ENCODE results near the gene ALOX15B. TPM values are rescaled to one million over a fixed set of nuclear protein-coding genes. Genes with fewer than 3 reads are reported as not detected.

Gene ALOX15B
- total and polyA plus RNA-seq, 9 of the 15 experiments (the other 6 are each of a cell fraction or from before 2014, with no cell fraction given): 0.04 TPM; not detected in 8

- ATAC-seq (no peak), FAIRE-seq (no peak), DNase-seq (ENCODE audit: extremely low read depth in 1 of 4, low spot score in 3 of 4) (no peak)
- no peaks in the 10 kb centered on the region for H3K9me3 ChIP-seq (replicated peaks; ENCODE audit: control insufficient read depth, insufficient read depth, low read depth, low read length)
- intact Hi-C loops (cut with micrococcal nuclease): loop anchor here (10.0 kb wide), 1 partner anchor 222 kb away; no protein-coding TSS in a partner anchor
- CTCF ChIA-PET (ENCODE audit: low intra/inter-chr PET ratio): no interaction called here
- peaks cover 29 to 51% of the 10 kb centered on the region in 2 experiments for H3K27me3 ChIP-seq (ENCODE audit: control insufficient read depth in 2 of 2, insufficient read depth in 2 of 2, low read length in 2 of 2)
- in situ Hi-C loops (cut with MboI): no loop called here
- no peak overlapping the region for H3K4me2 ChIP-seq (ENCODE audit: insufficient read depth, low read length)
- H3K9ac ChIP-seq (ENCODE audit: insufficient read depth in 1 of 2, low read depth in 2 of 2, low read length in 2 of 2): no peak overlapping the region; a peak in 1 of 4 replicates
- no peaks in the 10 kb centered on the region for H3K9me1 ChIP-seq (ENCODE audit: control insufficient read depth, insufficient read depth, low read length)
- no peak overlapping the region for H3K27ac ChIP-seq (ENCODE audit: extremely low read depth, low read depth, low read length)
- no peaks in the 10 kb centered on the region for H3K36me3 ChIP-seq (ENCODE audit: control insufficient read depth, insufficient read depth, low read length)
- no peaks in the 10 kb centered on the region for H3K79me2 ChIP-seq (ENCODE audit: control insufficient read depth, insufficient read depth, low read length)
- no peaks in the 10 kb centered on the region; the same call in 1 of the 2 replicates for H4K20me1 ChIP-seq (replicated peaks; ENCODE audit: control insufficient read depth, insufficient read depth, low read length)
- no peak overlapping the region for H2AFZ ChIP-seq (ENCODE audit: low read depth, low read length)
- H3K4me3 ChIP-seq: no peak overlapping the region
- no TSS peak for BruUV-seq (replicated peaks)
- H3K4me1 ChIP-seq (replicated peaks in 1 of 2; ENCODE audit: control insufficient read depth in 2 of 2, insufficient read depth in 2 of 2, low read length in 2 of 2): no peaks in the 10 kb centered on the region; a peak in 2 of 5 replicates
- 0% methylated on average over 5 of the region's 11 CpGs for WGBS (ENCODE audit: insufficient coverage, low coverage, missing lambda C conversion rate)
- POLR2A ChIA-PET: no interaction called here
- TF ChIP-seq SRF (CRISPR knock-in tag; IDR thresholded peaks at IDR 0.05): no peak
- TF ChIP-seq HNRNPUL1 (IDR thresholded peaks at IDR 0.05; ENCODE audit: low read length): no peak
- no peak for TF ChIP-seq BRD9 (IDR thresholded peaks at IDR 0.05; ENCODE audit: low read depth, partially characterized antibody)
- TF ChIP-seq RB1 (IDR thresholded peaks at IDR 0.05; ENCODE audit: low read depth): no peak
- no peak for TF ChIP-seq RBM22 (IDR thresholded peaks at IDR 0.05; ENCODE audit: low read depth, low read length, poor library complexity, severe bottlenecking)
- TF ChIP-seq GABPB2 (CRISPR knock-in tag; conservative IDR thresholded peaks at IDR 0.05): no peak
- no peak for TF ChIP-seq SRSF7 (optimal IDR thresholded peaks at IDR 0.05; ENCODE audit: low read depth, low read length)
- TF ChIP-seq COPS2 (conservative IDR thresholded peaks at IDR 0.05): no peak
- TF ChIP-seq, protein P1, sequence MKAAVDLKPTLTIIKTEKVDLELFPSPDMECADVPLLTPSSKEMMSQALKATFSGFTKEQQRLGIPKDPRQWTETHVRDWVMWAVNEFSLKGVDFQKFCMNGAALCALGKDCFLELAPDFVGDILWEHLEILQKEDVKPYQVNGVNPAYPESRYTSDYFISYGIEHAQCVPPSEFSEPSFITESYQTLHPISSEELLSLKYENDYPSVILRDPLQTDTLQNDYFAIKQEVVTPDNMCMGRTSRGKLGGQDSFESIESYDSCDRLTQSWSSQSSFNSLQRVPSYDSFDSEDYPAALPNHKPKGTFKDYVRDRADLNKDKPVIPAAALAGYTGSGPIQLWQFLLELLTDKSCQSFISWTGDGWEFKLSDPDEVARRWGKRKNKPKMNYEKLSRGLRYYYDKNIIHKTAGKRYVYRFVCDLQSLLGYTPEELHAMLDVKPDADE (conservative IDR thresholded peaks at IDR 0.05; ENCODE audit: control insufficient read depth, low read depth, low read length): no peak
- no peak for TF ChIP-seq FOXA1 (IDR thresholded peaks at IDR 0.05; ENCODE audit: borderline replicate concordance)
- no peak for TF ChIP-seq BMI1 (IDR thresholded peaks at IDR 0.05; ENCODE audit: low read length)
- no peak for TF ChIP-seq DMBX1 (CRISPR knock-in tag; IDR thresholded peaks at IDR 0.05; ENCODE audit: borderline replicate concordance)
- TF ChIP-seq, protein P2, sequence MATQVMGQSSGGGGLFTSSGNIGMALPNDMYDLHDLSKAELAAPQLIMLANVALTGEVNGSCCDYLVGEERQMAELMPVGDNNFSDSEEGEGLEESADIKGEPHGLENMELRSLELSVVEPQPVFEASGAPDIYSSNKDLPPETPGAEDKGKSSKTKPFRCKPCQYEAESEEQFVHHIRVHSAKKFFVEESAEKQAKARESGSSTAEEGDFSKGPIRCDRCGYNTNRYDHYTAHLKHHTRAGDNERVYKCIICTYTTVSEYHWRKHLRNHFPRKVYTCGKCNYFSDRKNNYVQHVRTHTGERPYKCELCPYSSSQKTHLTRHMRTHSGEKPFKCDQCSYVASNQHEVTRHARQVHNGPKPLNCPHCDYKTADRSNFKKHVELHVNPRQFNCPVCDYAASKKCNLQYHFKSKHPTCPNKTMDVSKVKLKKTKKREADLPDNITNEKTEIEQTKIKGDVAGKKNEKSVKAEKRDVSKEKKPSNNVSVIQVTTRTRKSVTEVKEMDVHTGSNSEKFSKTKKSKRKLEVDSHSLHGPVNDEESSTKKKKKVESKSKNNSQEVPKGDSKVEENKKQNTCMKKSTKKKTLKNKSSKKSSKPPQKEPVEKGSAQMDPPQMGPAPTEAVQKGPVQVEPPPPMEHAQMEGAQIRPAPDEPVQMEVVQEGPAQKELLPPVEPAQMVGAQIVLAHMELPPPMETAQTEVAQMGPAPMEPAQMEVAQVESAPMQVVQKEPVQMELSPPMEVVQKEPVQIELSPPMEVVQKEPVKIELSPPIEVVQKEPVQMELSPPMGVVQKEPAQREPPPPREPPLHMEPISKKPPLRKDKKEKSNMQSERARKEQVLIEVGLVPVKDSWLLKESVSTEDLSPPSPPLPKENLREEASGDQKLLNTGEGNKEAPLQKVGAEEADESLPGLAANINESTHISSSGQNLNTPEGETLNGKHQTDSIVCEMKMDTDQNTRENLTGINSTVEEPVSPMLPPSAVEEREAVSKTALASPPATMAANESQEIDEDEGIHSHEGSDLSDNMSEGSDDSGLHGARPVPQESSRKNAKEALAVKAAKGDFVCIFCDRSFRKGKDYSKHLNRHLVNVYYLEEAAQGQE (IDR thresholded peaks at IDR 0.05; ENCODE audit: borderline replicate concordance): no peak
- TF ChIP-seq, protein P2 (CRISPR knock-in tag; IDR thresholded peaks at IDR 0.05; ENCODE audit: low read depth): no peak
Observed at GRCh38 chr17:8046306-8046928, 7.6 kb downstream of the ALOX15B start.
